CD14-positive monocyte (primary cell): ENCODE data around the gene PRIMPOL. TPM values are rescaled to one million over a fixed set of nuclear protein-coding genes. Genes with fewer than 3 reads are reported as not detected.

ENCODE experiments used
- DNase-seq, 3 donors: peaks; one replicate each; pipeline ENCODE4 v3.0.0-alpha.2; 2011 to 2022
- H2AFZ ChIP-seq: 2 replicates; pipeline ENCODE4 v1.6.0; 2012; ENCODE audit warnings: mild to moderate bottlenecking, low read depth, low read length, inconsistent platforms; ENCODE audit not compliant: insufficient read depth, poor library complexity, severe bottlenecking
- H3K27ac ChIP-seq, 2 donors: 1 replicate in 1 of 2; 2 replicates in 1 of 2; pipeline ENCODE4 v1.5.1; 2012 to 2013; ENCODE audit warnings: low read length in 2 of 2, control low read depth in 1 of 2, inconsistent platforms in 1 of 2, low read depth in 1 of 2, mild to moderate bottlenecking in 1 of 2
- H3K27me3 ChIP-seq, 2 donors: one replicate each; pipeline versions ENCODE4 v1.6.0 to v1.6.1; 2011 to 2013; ENCODE audit warnings: low read length in 2 of 2; ENCODE audit not compliant: control insufficient read depth in 2 of 2, insufficient read depth in 2 of 2
- H3K36me3 ChIP-seq, 2 donors: replicated peaks in 1 of 2; 1 replicate in 1 of 2; 2 replicates in 1 of 2; pipeline versions ENCODE4 v1.5.1 to v1.6.1; 2012 to 2013; ENCODE audit warnings: low read length in 2 of 2, control low read depth in 1 of 2, inconsistent platforms in 1 of 2, mild to moderate bottlenecking in 1 of 2; ENCODE audit not compliant: insufficient read depth in 2 of 2, control insufficient read depth in 1 of 2
- H3K4me1 ChIP-seq, 2 donors: 1 replicate in 1 of 2; 2 replicates in 1 of 2; pipeline versions ENCODE4 v1.5.1 to v1.6.1; 2012 to 2013; ENCODE audit warnings: low read length in 2 of 2, control low read depth in 1 of 2, inconsistent platforms in 1 of 2, mild to moderate bottlenecking in 1 of 2, moderate library complexity in 1 of 2; ENCODE audit not compliant: insufficient read depth in 2 of 2, control insufficient read depth in 1 of 2
- H3K4me2 ChIP-seq: replicated peaks from 2 replicates; pipeline ENCODE3; 2012; ENCODE audit warnings: low read length, moderate library complexity, mild to moderate bottlenecking; ENCODE audit not compliant: poor library complexity, severe bottlenecking; ENCODE audit errors: extremely low read depth
- H3K4me3 ChIP-seq, 3 experiments: fragments of 200-600 bp in 1 of 3; sonication (generic) in 1 of 3; replicated peaks in 1 of 3; 1 replicate in 2 of 3; 2 replicates in 1 of 3; pipeline ENCODE4 v1.5.1; 2011 to 2013; ENCODE audit warnings: low read length in 3 of 3, mild to moderate bottlenecking in 3 of 3, control low read depth in 2 of 3, low read depth in 2 of 3, inconsistent platforms in 1 of 3, moderate library complexity in 1 of 3
- H3K79me2 ChIP-seq: 2 replicates; pipeline ENCODE4 v1.6.0; 2012; ENCODE audit warnings: mild to moderate bottlenecking, control low read depth, inconsistent platforms, low read length, moderate library complexity; ENCODE audit not compliant: insufficient read depth
- H3K9ac ChIP-seq: 2 replicates; pipeline ENCODE4 v1.6.0; 2017; ENCODE audit warnings: low read length, mild to moderate bottlenecking; ENCODE audit not compliant: insufficient read depth, poor library complexity, severe bottlenecking
- H3K9me3 ChIP-seq, 2 donors: replicated peaks in 1 of 2; 1 replicate in 1 of 2; 2 replicates in 1 of 2; pipeline versions ENCODE4 v1.5.1 to v1.6.1; 2012 to 2013; ENCODE audit warnings: low read length in 2 of 2, control low read depth in 1 of 2; ENCODE audit not compliant: control insufficient read depth in 1 of 2, insufficient read depth in 1 of 2
- H4K20me1 ChIP-seq: 2 replicates; pipeline ENCODE4 v1.6.0; 2012; ENCODE audit warnings: mild to moderate bottlenecking, low read length, control low read depth, moderate library complexity; ENCODE audit not compliant: insufficient read depth
- H3K27ac Mint-ChIP-seq, 7 donors: one replicate each; pipeline ENCODE4 v1.8.0; 2020; ENCODE audit warnings: mild to moderate bottlenecking in 7 of 7, mixed read lengths in 7 of 7, moderate library complexity in 6 of 7, inconsistent platforms in 2 of 7
- H3K27me3 Mint-ChIP-seq, 3 donors: one replicate each; pipeline ENCODE4 v1.8.0; 2021 to 2022; ENCODE audit warnings: low read depth in 3 of 3, mild to moderate bottlenecking in 3 of 3, mixed read lengths in 3 of 3, moderate library complexity in 3 of 3, inconsistent platforms in 1 of 3
- H3K36me3 Mint-ChIP-seq, 2 donors: one replicate each; pipeline ENCODE4 v1.8.0; 2020; ENCODE audit warnings: mixed read lengths in 2 of 2, inconsistent platforms in 1 of 2, mild to moderate bottlenecking in 1 of 2
- H3K4me1 Mint-ChIP-seq: one replicate; pipeline ENCODE4 v1.8.0; 2020; ENCODE audit warnings: mild to moderate bottlenecking, mixed read lengths
- H3K4me3 Mint-ChIP-seq, 2 donors: one replicate each; pipeline ENCODE4 v1.8.0; 2020; ENCODE audit warnings: mild to moderate bottlenecking in 2 of 2, mixed read lengths in 2 of 2, moderate library complexity in 1 of 2
- H3K9me3 Mint-ChIP-seq, 7 donors: one replicate each; pipeline ENCODE4 v1.8.0; 2020 to 2022; ENCODE audit warnings: mixed read lengths in 7 of 7, mild to moderate bottlenecking in 6 of 7, moderate library complexity in 6 of 7, inconsistent platforms in 2 of 7
- WGBS: methylation state at CpG from one replicate; pipeline ENCODE4 v1.1.5; 2013; ENCODE audit warnings: missing lambda C conversion rate; ENCODE audit not compliant: insufficient coverage; 5-methylcytosine and 5-hydroxymethylcytosine counted together
- intact Hi-C, 2 donors: fragments of 100-400 bp; cut with micrococcal nuclease; formaldehyde crosslinking; loops; one replicate each; pipeline versions ENCODE4 v1.15.0 to v1.15.1; 2023
- polyA plus RNA-seq, 3 donors: library from polyadenylated mRNA; depleted of rRNA in 1 of 3; unstranded in 2 of 3; stranded (reverse) in 1 of 3; fragments of 300-500 nt in 2 of 3; fragments of >200 nt in 1 of 3; fragmentation: Illumina TruSeq in 2 of 3; gene quantifications; 1 replicate in 2 of 3; 2 replicates in 1 of 3; pipeline ENCODE4 v1.2.3, GENCODE V29; 2012 to 2021
- TF ChIP-seq, protein P1 (sequence below): fragments of 200-600 bp; IDR thresholded peaks from one replicate; pipeline ENCODE4 v1.8.0; 2022; ENCODE audit warnings: antibody characterized with exemption, mild to moderate bottlenecking

The PRIMPOL gene
- polyA plus RNA-seq, 3 donors: 7.0 to 10.5 (median 10.0) TPM

- Histone ChIP-seq H3K79me2 (peaks cover 12% of the 10 kb centered on the region), H3K9ac (no peak overlapping the region), H3K27ac (no peak overlapping the region), H3K4me2 (no peak overlapping the region), H3K9me3 (no peaks in the 10 kb centered on the region), H3K27me3 (no peaks in the 10 kb centered on the region), H4K20me1 (no peaks in the 10 kb centered on the region), H3K4me3 (no peak overlapping the region), H3K4me1 (no peaks in the 10 kb centered on the region), H2AFZ (no peak overlapping the region), H3K36me3 (peaks cover 5 to 62% of the 10 kb centered on the region in 2 donors)
- Mint-ChIP-seq H3K4me1 (no peaks in the 10 kb centered on the region), H3K27ac (peak overlapping the region in 1 of 7 donors; percentile 40), H3K9me3 (peaks cover 0 to 2% (median 0%) of the 10 kb centered on the region in 7 donors), H3K36me3 (peaks cover 38 to 48% of the 10 kb centered on the region in 2 donors), H3K4me3 (peak overlapping the region in 1 of 2 donors; percentile 51), H3K27me3 (no peaks in the 10 kb centered on the region)
- DNase-seq: no peak
- TF ChIP-seq, protein P1, sequence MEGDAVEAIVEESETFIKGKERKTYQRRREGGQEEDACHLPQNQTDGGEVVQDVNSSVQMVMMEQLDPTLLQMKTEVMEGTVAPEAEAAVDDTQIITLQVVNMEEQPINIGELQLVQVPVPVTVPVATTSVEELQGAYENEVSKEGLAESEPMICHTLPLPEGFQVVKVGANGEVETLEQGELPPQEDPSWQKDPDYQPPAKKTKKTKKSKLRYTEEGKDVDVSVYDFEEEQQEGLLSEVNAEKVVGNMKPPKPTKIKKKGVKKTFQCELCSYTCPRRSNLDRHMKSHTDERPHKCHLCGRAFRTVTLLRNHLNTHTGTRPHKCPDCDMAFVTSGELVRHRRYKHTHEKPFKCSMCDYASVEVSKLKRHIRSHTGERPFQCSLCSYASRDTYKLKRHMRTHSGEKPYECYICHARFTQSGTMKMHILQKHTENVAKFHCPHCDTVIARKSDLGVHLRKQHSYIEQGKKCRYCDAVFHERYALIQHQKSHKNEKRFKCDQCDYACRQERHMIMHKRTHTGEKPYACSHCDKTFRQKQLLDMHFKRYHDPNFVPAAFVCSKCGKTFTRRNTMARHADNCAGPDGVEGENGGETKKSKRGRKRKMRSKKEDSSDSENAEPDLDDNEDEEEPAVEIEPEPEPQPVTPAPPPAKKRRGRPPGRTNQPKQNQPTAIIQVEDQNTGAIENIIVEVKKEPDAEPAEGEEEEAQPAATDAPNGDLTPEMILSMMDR: no peak
- intact Hi-C loops: no loop called here
- WGBS: 56% methylated on average over 2 of the region's 5 CpGs
Measured at GRCh38 chr4:184705692-184706091, 56.2 kb downstream of the PRIMPOL start.

GRCh38 chr4:184706453-184706852, 56.9 kb downstream of the PRIMPOL start:
- H3K36me3 Mint-ChIP-seq: peaks cover 32 to 41% of the 10 kb centered on the region in 2 donors
- Histone ChIP-seq H3K9ac (no peak overlapping the region), H3K36me3 (peaks cover 7 to 54% of the 10 kb centered on the region in 2 donors), H3K4me2 (no peak overlapping the region), H3K27me3 (no peaks in the 10 kb centered on the region), H3K4me3 (no peak overlapping the region), H4K20me1 (no peaks in the 10 kb centered on the region), H3K9me3 (no peaks in the 10 kb centered on the region), H3K27ac (peak overlapping the region in 1 of 2 donors; percentile 11), H3K79me2 (peaks cover 17% of the 10 kb centered on the region), H3K4me1 (no peaks in the 10 kb centered on the region), H2AFZ (no peak overlapping the region)
- no peak for DNase-seq
- TF ChIP-seq, protein P1: no peak
- no peaks in the 10 kb centered on the region for H3K4me1 Mint-ChIP-seq
- no peak overlapping the region for H3K4me3 Mint-ChIP-seq
- H3K27ac Mint-ChIP-seq: no peak overlapping the region
- H3K27me3 Mint-ChIP-seq: no peaks in the 10 kb centered on the region
- H3K9me3 Mint-ChIP-seq: peaks cover 0 to 2% (median 0%) of the 10 kb centered on the region in 7 donors
- no CpG with 5 or more reads among the region's 1 CpG for WGBS
- intact Hi-C loops: no loop called here
